ENCODE measurements around the gene FBXO44. TPM values are rescaled to one million over a fixed set of nuclear protein-coding genes. Genes with fewer than 3 reads are reported as not detected.
A peak's percentile ranks its signal among the peaks of the same experiment; 100 is the strongest.

Gene FBXO44
- total RNA-seq, 1 donor from 2014 or later = 9.3 TPM

DNA sequence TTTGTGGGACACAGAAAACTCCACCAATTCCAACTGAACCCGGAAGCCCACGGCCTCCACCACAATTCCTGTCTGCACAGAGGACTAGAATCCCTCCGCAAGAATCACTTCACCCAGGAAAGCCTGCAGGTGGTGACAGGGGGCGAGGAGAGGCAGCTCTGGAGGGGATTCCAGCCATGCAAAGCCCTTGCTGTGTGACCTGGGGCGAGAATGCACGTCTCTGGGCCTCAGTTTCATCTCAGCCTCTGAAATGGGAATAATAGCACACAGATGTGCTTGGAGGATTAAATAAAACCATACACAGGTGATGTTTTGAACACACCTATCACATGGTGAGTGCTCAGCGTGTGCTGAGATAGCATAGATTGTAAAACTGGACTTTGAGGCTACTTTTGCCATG lies 14.6 kb upstream of the FBXO44 start:
- no peak for DNase-seq

DNA sequence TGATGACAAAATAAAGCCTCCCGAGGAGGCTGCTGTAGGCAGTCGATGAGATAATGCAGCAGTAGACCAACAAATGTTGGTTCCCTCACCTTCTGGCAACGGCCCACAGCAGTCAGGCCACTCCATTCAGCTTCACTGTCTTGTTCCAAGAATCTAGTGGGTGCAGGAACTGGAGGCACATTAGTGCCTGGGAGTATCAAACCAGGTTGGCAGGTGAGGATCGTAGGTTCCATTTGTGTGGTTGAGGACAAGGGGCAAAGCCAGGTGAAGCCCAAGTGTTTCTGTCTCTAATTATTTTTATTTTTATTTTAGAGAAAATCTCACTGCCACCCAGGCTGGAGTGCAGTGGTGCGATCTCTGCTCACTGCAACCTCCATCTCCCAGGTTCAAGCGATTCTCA lies 13.7 kb upstream of the FBXO44 start:
- DNase-seq = no peak

DNA sequence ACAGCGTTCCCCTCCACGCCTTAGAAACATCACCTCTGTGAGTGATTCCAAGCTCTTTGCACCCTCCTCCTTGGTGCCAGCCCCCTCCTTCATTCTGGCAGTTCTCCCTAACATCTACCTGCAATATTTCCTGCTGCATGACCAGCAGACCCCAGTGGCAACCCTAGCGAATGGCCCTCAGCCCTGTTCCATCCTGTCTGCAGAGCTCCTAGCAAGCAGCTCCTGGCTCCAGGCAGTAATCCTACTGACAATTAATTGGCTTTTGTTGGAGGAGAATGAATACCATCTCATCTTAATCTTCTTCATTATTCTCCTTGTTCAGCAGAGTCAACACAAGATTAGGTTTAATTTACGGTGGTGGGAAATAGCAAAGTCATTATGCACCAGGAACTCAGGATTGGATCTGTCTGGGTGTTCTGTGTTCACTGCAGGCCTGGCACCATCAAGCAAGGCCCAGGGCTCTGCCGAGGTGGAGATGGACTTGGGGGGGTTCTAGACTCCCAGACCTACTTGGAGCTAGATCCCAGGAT lies 12.8 kb upstream of the FBXO44 start:
- no peak for DNase-seq

DNA sequence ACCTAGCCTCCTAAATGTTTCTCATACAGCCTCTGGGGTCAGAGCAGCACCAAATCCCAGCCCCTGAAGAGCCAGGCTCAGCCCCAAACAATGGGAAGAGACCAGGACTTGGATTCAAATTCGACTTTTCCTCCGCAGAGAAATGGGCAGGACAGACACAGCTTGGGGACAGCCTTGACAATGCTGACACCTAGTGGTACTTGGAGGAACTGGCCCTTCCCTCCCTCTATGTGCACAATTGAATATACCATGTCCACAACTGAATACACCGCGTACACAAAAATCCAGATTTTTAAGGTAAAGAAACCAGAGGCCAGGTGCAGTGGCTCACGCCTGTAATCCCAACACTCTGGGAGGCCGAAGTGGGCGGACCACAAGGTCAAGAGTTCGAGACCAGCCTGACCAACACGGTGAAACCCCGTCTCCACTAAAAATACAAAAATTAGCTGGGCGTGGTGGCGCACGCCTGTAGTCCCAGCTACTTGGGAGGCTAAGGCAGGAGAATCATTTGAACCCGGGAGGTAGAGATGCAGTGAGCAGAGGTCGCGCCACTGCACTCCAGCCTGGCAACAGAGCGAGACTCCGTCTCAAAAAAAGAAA lies 12.2 kb upstream of the FBXO44 start:
- peak; percentile 75 for DNase-seq

DNA sequence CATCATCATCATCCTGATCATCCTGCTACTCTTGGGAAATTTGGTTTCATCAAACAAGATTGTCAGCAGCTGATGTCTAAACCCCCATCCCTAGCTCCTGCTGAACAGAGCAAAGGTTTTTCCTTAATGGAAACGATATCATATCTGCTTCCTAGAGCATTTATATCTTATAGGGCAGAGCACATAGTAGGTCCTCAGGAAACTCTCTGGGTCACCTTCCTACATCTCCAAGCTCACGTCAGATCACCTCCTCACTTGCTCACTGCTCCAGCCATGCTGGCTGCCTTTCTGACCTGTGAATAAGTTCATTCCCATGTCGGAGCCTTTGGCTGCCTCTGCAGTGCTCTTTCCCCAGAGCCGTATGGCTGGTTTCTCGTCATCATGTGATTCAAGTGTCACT lies 10.9 kb upstream of the FBXO44 start:
- DNase-seq = no peak

DNA sequence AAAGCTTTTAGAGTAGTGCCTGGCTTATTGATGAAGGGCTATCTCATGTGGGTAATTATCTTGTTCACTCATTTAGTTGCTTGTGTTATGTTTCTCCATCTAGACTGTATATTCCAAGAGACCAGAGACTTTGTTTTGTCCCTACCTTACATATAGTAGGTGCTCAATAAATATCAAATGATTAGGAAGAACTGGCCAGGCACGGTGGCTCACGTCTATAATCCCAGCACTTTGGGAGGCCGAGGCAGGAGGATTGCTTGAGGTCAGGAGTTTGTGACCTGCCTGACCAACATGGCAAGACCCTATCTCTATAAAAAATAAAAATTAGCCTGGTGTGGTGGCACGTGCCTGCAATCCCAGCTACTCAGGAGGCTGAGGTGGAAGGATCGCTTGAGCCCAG lies 9.4 kb upstream of the FBXO44 start:
- no peak for DNase-seq

DNA sequence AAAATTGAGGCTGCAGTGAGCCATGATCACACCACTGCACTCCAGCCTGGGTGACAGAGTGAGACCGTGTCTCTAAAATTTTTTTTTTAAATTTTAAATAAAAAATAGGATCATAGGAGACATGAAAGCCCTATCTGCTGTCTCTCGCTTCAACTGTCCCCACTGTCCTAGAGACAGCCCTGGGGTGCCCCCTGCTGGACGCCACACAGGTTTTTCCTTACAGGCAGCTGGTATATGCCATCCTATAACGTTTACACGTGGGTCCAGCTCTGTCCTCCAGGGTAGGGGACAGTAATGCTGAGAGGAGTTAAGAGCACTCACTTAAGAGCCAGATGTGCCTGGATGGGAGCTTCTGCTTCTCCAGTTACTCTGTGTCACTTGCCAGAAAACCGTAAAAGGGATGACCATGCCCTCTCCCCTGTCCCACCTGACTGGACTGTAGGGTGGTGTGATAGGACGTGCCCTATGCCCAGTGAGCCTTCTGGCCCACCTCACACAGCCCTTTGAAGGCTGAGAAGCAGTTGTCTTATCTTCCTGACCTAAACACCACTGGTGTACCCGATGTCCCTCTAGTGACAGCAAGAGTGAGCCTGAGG lies 8.9 kb upstream of the FBXO44 start:
- DNase-seq = no peak

DNA sequence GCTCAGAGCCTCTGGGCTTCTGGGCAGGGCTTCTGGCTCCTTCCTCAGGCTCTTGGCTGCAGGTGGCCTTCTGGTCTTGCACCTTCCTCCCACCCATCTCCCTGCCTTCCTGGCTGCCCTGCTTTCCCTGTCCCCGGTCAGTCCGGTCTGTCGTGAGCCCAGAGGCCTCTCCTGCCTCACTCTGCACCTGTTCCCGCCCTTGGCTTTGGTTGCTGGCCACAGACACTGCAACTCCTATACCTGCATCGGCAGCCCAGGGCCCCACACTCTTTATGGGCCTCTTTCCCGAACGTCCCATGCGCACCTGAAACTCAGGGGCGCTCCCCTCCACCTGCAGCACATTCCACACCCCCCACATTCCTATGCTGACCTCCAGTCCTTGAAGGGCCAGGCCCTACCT lies 8.4 kb upstream of the FBXO44 start:
- DNase-seq = no peak

DNA sequence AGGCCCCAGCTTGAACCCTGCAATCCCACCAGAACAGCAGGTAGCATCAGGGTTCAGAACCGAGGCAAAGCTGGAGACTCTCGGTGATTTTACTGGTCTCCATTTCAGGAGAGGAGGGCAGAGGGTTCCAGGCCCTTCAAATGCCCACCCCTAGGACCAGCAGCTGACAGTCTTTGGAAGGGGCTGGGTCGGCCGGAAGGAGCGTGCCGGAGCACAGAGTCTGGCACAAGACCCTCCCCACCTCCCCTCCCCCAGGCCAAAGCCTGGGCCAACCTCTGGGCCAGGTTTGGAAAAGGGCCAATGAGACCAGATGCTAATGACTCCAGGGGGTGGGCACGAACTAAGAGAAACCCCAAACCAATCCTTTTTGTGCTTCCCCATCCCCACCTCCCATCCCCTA lies 7.3 kb upstream of the FBXO44 start:
- no peak for DNase-seq

DNA sequence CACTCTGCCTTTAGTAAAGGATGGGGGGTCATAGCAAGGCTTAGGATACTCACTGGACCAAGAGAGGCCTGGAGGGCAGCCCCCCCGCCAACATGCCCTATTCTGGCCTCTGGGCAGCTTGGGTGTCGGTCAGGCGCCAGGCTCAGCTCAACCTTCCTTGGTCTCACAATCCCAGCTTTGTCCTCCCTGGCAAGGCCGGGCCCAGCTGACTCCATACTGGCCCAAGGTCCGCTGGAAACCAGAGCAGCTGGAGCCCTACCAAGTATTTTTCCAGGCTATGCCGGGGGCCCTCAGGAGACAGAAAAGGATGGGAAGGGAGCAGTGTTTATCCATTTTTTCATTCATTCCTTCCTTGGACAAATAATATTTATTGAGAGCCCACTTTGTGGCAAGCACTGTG lies 6.6 kb upstream of the FBXO44 start:
- no peak for DNase-seq

DNA sequence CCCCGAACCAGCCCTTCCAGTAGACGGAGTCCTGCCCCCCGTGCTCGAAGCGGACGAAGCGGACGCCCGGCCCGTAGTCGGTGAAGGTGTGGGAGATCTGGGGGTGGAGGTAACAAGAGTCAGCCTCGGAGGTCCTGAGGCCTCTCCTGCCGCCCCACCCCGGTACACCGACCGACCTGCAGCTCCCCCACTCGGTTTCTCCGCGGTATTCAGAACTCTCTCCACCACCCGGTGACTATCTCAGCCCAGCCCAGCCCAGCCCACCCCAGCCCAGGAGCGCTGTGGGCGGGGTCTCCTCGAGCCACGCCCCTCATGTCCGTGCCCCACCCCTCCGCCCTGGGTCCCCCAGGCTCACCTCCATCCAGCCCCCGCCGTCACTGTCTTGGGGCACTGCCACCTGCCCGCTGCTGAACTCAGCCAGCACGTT lies 5.9 kb upstream of the FBXO44 start:
- DNase-seq = no peak

DNA sequence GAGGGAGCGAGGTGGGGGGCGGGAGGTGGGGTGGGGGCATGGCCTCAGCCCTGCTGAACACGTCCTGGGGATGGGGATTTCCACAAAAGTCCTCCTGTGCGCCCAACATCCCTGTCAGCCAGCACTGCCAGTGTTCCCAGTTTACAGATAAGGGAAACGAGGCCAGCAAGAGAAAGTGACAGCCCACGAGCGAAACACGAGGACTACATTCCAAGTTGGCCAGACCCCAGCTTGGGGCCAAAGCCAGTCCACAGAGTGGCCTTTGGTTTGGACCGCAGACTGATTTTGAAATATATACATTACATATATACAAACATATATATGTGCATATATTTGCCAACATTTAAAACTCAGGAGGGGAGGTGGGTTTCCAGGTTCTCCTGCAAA lies 5.4 kb upstream of the FBXO44 start:
- DNase-seq = no peak

DNA sequence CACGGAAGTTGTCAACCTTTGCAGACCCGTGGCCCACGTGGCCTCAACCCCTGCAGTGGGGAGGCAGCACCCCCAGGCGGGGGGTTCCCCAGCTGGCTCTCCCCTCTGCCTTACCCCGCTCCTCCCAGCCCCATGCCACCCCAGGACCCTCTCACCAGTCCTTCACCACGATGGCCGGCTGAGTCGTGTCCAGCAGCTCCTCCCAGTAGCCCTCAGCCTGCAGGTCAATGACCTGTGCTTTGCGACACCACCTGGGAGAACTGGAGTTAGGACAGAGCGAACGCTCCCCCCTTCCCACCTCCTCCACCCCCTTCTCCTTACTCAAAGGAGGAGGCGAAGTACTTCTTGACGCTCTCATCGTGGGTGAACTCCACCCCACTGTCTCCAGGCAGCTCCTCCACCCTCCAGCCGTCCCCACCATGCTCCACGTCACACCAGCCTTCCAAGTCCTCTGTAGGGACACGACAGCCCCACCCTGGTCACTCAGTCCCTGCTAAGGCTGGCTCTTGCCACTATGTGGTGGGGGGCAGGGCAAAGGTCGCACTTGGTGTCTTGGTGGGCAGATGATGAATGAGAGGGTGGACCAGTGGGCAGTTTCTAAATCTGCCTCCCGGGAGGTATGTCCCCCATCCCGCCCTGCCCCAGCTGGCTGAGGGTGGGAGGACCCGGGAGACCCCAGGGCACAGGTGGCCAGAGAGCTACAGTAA lies 4.9 kb upstream of the FBXO44 start:
- DNase-seq = no peak

DNA sequence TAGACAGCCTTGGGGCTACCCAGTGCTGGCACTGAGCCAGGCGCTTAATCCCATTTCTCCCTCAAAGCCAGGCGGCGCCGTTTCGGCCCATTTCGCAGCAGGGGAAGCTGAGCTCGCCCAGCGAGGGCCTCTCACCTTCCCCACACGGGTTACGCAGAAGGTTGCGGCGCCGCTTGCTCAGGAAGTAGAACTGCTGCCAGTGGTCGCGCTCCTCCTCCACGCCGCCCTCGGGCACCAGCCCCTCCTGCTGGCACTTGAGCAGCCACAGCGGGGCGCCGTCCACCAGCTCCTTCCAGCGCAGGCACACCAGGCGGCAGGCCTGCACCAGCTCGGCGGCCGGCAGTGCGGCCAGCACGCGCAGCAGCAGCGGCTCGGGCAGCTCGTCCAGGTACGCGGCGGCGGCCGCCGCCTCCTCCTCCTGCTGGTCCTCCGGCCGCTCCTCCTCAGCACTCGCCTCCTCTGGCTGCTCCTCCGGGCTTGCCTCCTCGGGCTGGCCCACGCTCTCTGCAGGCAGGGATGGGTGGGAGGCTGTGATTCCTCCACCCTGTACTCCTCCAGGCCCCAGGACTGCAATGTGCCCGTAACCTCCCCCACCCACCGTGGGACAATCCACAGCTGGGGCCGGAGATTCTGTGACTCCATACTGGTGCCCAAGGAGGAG lies 4.2 kb upstream of the FBXO44 start:
- no peak for DNase-seq

DNA sequence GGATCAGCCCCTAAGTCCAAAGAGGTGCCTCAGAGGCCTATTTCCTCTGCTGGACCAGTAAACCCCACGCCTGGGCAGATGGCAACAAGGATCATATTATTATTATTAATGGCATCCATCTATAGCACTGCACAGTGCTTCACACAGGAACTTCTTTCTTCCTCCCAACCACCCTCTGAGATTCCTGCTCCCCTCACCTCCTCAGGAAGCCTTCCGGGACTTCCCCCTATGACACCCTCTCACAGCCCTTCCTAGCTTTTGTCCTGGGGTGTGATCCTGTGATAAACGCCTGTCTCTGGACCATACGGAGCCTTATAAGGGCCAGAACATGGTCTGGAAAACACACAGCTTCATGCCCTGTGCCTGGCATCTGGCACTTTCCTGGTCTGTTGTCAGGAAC lies 3.7 kb upstream of the FBXO44 start:
- DNase-seq = no peak

DNA sequence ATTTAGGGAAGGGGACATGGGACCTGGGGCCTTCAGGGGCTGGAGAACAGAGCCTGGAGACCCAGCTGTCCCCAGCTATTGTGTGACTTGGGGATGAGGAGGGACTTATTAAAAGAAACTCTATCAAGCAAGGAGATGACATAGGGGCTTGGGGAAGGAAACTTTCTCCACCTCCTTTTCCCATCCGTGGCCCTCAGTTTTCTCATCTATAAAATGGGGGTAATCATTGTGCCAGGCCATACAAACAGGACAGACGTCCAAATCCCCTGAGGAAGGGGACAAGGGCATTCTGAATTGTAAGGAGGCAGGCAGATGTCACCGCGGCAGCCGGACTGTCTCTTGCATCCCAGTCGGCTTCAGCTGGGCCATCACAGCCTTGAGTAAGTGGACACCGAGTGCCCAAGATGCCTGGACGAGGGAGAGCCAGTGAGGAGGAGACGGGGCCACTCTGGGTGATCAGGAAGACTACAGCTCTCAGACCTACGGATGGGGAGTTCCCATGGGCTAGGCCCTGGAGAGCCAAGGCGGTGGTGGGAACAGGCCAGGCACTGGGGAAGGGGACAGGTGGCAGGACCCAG lies 2.4 kb upstream of the FBXO44 start:
- no peak for DNase-seq

DNA sequence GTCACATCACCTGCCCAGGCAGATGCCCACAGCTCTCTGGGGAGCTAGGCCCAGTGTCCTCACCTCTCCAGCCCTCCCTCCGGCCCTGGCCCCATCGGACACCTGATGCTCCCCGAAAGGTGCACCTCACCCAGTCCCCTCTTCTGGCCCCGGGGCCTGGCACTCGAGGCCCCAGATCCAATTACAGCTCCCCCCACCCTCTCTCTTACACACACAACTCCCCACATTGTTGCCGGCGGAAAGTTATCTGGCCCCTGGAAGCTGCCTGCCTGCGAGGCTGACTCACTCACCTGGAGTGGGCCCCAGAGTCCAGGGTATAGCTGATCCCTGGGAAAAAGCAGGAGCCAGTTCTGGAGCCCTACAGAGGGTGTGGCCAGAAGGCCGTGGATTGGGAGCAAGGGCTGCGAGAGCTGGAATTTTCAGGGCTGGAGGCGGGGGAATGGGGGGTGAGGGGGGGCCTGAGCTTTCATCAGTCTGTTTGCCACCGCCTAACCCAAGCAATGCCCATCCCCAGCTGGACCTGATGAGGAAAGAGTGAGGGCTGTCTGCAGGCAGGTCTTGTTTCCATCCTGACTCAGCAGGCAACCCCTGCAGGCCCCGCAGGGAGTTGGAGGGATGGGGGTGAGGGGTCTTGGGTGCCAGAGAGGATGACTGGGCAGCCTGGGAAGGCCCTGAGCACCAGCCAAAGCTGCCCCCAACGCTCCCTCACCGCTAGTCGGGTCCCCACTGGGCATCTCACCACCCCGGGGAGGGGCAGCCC lies 1.4 kb upstream of the FBXO44 start:
- no peak for DNase-seq

DNA sequence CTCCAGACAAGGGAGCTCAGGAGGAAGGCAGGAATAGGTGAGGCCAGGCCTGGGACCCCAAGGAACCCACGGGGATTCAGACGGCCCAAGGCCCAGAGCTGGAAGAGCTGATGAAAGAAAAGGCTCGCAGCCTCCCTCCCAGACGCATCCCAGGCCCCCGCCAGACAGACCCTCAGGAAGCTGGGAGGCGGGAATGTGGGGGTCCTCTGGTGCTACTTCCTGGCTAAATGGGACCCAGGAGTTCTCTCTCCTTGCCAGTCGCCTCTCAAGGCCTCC lies 878 bp upstream of the FBXO44 start:
- DNase-seq = no peak

DNA sequence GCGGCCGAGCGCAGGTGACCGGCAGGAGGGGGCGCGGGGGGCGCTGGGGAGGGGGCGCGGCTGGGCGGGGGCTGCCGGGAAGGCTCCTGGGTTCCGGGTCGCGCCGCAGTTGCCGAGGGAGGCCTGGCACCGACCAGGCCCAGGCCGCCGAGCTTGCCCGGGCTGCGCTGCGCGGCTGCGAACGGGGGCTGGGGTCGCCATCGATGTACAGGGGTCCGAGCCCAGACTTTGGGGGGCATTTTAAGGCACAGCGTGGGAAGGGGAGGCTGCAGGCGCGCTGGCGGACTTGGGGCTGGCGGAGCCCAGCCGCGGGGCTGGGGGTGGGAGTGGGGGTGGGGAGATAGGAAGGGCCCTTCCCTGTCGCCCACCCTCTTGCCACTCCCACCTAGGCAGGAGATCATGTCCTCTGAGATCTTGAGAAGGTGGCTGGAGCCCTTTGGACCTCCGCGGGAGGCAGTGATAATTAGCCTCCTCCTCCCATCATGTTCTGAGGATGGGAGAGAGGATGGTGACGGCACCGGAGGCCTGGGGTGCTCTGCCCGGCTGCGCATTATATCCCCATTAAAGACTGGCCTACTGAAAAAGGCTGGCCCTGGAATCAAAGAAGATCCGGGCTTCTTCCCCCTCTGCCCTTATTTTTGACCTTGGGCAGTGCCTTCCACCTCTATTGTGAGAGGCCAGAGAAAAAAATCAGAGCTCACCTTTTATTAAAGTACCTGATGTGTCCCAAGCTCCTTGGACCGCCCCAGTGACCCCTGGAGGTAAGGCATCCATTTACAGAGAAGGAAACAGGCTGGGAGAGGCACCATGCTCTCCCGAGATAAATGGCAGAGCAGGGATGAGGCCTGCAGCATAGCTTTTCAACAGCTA lies 497 bp downstream of the FBXO44 start:
- DNase-seq = no peak

DNA sequence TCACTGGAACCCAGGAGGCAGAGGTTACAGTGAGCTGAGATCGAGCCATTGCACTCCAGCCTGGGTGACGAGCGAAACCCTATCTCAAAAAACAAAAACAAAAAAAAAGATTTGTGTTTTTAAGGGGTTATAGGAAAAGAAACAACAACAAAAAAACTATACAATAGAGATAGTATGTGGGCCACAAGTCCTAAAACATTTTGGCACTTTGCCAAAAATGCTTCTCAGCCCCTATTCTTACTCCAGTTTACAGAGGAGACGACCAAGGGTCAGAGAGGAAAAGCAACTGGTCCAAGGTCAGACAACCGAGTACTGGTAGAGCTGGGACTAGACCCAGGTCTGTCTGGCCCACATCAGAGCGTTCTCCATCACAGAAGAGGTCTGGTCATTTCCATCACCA lies 3.0 kb downstream of the FBXO44 start:
- DNase-seq = no peak

DNA sequence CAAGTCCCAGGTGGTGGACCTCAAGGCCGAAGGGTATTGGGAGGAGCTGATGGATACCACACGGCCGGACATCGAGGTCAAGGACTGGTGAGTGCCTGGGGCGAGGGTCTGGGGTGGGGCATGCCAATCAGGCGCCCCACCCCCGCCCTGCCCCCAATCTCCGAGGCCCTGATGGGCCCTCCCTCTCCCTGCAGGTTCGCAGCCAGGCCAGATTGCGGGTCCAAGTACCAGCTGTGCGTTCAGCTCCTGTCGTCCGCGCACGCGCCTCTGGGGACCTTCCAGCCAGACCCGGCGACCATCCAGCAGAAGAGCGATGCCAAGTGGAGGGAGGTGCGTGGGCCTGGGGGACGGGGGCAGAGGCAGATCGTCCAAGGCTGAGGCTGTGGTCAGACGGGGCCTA lies 3.9 kb downstream of the FBXO44 start:
- no peak for DNase-seq
